AG04449 (cell line): ENCODE data around the gene ZNF74.

ENCODE experiments used
- CTCF ChIA-PET: fragments of 350-600 bp; formaldehyde crosslinking; extraction: SDS; loops from one replicate; lab custom pipeline; 2021; ENCODE audit warnings: antibody characterized with exemption; lab: Yijun Ruan, JAX
- POLR2A ChIA-PET: fragments of 400-600, 350-600 bp; formaldehyde crosslinking; extraction: SDS; loops from one replicate; lab custom pipeline; 2020; ENCODE audit warnings: antibody characterized with exemption, inconsistent platforms; lab: Yijun Ruan, JAX
- DNase-seq: peaks from one replicate; pipeline ENCODE4 v3.0.0-alpha.2; 2010; ENCODE audit warnings: low read depth, low spot score
- H3K4me3 ChIP-seq: 2 replicates; pipeline ENCODE4 v1.5.1; 2011; ENCODE audit warnings: low read depth, mild to moderate bottlenecking, control low read depth, low read length
- TF ChIP-seq, protein P1 (sequence below): IDR thresholded peaks from one replicate; pipeline ENCODE4 v1.5.1; 2011; ENCODE audit warnings: mild to moderate bottlenecking, moderate library complexity, low read length, control low read depth, inconsistent platforms; ENCODE audit not compliant: insufficient read depth; ENCODE audit errors: missing control alignments

Gene ZNF74

DNA sequence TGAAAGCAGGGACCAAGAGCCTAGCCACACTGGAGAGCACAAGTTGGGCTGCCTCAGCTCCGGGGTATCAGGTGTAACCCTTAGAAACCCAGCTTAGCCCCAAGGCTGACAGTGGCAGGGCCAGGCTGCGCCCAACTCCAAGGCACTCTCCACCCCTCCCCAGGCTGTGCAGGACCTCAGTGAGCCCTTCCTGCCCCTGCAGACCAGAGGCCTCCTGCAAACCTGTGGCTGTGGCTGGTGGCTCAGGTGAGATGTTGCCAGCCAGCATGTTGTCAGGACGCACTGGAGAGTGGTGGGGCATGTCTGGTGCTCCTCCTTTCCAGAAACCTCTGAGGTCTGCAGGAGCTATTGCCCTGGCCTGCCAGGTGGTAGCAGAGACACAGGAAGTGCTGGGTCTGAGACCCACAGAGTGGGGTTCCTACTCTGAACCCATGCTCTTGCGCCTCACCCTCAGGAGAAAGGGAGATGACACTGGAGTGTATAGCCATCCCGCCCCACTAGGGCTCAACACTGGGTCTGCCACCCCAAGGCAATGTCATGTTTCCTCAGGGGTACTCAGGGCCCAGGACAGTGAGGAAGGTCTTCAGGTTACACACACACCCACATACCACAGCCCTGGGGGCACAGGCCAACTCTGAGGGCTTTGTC lies 46.1 kb downstream of the ZNF74 start:
- H3K4me3 ChIP-seq, result no peak overlapping the region; the same call in 1 of the 2 replicates
- CTCF ChIA-PET, result interaction anchor here (1.3 to 2.9 kb wide), 2 partner anchors 14 to 22 kb away, joined by 5 to 9 read pairs; no protein-coding TSS in a partner anchor
- TF ChIP-seq, protein P1, sequence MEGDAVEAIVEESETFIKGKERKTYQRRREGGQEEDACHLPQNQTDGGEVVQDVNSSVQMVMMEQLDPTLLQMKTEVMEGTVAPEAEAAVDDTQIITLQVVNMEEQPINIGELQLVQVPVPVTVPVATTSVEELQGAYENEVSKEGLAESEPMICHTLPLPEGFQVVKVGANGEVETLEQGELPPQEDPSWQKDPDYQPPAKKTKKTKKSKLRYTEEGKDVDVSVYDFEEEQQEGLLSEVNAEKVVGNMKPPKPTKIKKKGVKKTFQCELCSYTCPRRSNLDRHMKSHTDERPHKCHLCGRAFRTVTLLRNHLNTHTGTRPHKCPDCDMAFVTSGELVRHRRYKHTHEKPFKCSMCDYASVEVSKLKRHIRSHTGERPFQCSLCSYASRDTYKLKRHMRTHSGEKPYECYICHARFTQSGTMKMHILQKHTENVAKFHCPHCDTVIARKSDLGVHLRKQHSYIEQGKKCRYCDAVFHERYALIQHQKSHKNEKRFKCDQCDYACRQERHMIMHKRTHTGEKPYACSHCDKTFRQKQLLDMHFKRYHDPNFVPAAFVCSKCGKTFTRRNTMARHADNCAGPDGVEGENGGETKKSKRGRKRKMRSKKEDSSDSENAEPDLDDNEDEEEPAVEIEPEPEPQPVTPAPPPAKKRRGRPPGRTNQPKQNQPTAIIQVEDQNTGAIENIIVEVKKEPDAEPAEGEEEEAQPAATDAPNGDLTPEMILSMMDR, result no peak
- POLR2A ChIA-PET, result no interaction called here
- DNase-seq, result no peak

DNA sequence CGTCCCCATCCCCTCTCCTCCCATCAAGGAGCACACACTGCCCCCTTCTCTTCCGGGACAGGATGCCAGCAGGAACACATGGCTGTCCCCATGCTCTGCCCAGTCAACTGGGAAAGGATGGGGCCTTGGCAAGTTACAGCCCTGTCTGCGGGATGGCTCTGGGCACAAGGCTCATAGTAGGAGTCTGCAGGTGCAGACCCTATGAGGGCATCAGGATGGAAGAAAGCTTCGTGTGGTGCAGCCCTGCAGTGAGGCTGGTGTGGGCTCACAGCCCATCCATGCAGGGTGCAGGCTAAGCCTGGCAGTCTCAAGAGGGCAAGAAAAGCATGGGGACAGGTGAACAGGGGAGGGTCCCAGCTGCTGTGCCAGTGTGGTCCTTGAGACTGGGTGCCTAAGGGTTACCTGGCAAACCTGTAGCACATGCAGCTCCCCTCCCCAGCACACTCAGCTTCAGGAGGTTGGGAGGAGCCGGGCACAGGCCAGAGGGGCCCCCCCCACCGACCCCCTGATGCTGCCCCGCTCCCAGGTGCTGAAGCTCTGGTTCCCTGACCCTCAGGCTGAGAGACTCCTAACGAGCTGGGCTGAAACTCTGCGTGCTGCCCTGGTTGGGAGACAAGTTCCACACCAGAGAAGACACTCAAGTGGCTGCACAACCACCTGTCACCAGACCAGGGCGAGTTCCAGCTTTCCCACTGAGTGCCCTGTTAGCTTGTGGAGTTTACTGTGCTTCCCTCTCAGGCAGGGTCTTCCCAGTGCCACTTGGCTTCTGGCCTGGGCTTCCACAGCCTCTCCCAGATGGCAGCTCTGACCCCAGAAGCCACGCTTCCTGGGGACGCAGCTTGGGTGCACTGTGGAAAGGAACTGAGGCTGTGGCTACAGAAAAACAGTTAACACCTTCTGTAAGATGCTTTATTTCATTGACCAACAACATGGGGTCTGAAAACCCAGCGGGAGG lies 47.0 kb downstream of the ZNF74 start:
- no peak for DNase-seq
- CTCF ChIA-PET, result interaction anchor here (0.7 to 2.9 kb wide), 4 partner anchors 8 to 23 kb away, joined by 3 to 9 read pairs (median 7); no protein-coding TSS in a partner anchor
- TF ChIP-seq, protein P1, result no peak
- H3K4me3 ChIP-seq, result no peak overlapping the region
- POLR2A ChIA-PET, result no interaction called here

DNA sequence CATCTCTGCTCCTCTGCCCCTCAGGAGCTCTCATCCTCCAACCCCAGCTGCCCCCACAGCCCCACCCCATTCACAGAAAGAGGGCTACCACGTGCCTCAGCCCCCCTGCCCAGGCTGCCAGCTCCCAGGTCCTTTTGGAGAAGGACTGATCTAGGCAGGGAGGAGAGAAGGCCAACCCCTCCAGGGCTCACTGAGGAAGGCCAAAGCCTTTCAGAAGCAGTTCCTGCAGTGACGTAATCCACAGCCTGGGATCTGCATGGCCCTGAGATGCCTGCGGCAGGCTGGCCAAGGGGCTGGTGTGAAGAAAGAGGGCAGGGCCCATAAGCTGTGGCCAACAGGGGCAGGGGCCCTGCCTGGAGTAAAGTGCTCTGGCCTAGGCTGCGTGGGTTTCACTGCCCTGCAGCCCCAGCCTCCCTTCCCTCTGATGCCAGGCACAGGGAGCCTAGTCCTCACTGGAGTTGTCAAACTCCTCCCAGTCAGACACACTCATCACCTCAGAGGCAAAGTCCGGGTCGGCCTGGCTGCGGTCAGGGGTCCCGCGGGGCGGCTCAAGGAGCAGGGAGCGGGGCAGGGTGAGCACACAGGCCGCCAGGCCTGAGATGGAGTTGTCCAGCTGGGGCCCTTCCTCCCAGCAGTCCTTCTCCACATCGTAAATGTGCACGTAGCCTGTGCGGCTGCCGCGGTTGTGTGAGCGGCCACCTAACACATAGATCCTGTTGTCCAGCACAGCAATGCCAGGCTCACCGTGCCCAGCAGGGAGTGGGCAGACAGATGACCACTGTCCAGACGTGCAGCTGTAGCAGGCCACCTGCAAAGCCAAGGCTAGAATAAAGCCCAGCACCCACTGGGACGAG lies 47.9 kb downstream of the ZNF74 start:
- H3K4me3 ChIP-seq, result no peak overlapping the region
- no peak for DNase-seq
- ChIA-PET CTCF (interaction anchor here (0.7 to 2.9 kb wide), 4 partner anchors 9 to 24 kb away, joined by 3 to 9 read pairs (median 7); no protein-coding TSS in a partner anchor), POLR2A (interaction anchor here (0.5 kb wide), 1 partner anchor 15 kb away, joined by 3 read pairs; no protein-coding TSS in a partner anchor)
- TF ChIP-seq, protein P1, result no peak

DNA sequence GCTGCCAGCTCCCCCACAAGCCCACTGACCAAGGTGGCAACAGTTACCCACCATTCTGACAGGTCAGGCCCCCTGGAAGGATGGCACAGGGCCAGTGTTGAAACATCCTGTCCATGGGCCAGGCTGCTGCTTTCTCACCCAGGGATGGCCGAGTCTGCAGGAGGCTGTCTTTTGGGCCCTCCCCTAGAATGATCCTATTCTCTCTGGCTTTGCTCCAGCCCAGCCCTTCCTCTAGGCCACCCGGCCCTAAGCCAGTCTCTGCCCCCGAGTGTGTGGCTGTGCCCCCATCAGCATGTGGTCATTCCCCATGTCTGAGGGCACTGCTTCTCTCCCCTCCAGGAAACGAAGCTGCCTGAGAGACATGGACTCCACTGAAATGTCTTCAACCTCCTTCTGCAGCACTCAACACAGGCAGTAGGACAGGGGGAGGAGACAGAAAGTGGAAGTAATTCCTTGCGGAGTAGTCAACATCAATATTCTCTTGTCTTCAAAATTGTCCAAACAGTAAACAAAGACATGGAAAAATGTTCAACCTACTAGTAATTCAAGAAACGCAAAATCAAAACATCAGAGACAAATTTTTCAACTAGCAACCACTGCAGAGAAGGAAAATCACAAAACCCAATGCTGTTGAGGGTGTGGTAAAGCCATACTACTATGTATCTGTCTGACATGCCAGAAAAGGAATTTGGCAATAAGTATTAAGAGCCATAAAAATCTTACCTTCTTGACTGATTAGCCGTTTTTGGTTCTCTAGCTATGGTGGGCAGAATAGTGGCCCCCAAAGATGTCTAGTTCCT lies 48.7 kb downstream of the ZNF74 start:
- TF ChIP-seq, protein P1, result no peak
- CTCF ChIA-PET, result interaction anchor here (1.5 to 2.2 kb wide), 3 partner anchors 12 to 14 kb away, joined by 5 to 9 read pairs (median 8); no protein-coding TSS in a partner anchor

DNA sequence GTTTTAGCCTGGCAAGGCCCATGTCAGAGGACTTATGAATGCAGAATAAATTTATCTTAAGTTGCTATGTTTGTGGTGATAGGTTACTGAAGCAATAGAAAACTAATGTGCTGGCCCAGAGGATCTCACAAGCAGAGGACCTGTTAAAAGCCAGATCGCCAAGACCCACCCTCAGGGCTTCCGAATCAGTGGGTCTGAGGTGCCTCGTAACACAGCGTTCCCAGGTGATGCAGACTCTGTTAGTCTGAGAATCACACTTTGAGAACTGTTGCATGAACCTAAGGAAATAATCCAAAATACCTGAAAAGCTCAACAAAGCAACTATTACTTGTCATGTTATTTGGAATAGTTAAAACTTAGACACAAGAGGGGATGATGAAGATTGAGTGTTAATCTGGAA lies 50.4 kb downstream of the ZNF74 start:
- TF ChIP-seq, protein P1, result no peak
- H3K4me3 ChIP-seq, result no peak overlapping the region
- CTCF ChIA-PET, result interaction anchor here (1.5 to 2.1 kb wide), 2 partner anchors 10 to 12 kb away, joined by 5 to 8 read pairs; no protein-coding TSS in a partner anchor
- DNase-seq, result no peak
- POLR2A ChIA-PET, result no interaction called here

More for the DNA sequence above, 48.7 kb downstream of the ZNF74 start:
- H3K4me3 ChIP-seq, result no peak overlapping the region
- POLR2A ChIA-PET, result interaction anchor here (0.5 kb wide), 1 partner anchor 16 kb away, joined by 3 read pairs; no protein-coding TSS in a partner anchor
- no peak for DNase-seq
